HG03108 (cell line): ENCODE measurements around the gene CYREN.
"Not testable (repeated sequence)": the region's sequence is repeated elsewhere in the genome, so short reads cannot be mapped to it uniquely, and the experiment has no call there.

ENCODE experiments used
- ATAC-seq: cut with Tn5 transposase; IDR thresholded peaks from one replicate; pipeline ENCODE4 v1.9.1; 2021; ENCODE audit warnings: moderate library complexity; ENCODE audit not compliant: unreplicated experiment

CYREN gene

GRCh38 chr7:135179321-135179925 is 8.9 kb upstream of the CYREN start:
- ATAC-seq, result no peak

- no peak for ATAC-seq
Measured at GRCh38 chr7:135178364-135178763, 7.9 kb upstream of the CYREN start.

- ATAC-seq, result no peak
Measured at GRCh38 chr7:135177028-135177696, 6.7 kb upstream of the CYREN start.

GRCh38 chr7:135175931-135176330 is 5.4 kb upstream of the CYREN start:
- no peak for ATAC-seq

GRCh38 chr7:135174941-135175340 is 4.4 kb upstream of the CYREN start:
- no peak for ATAC-seq

- not testable (repeated sequence) for ATAC-seq
Measured at GRCh38 chr7:135173916-135174315, 3.4 kb upstream of the CYREN start.

GRCh38 chr7:135171581-135172291 is 1.2 kb upstream of the CYREN start:
- not testable (repeated sequence) for ATAC-seq

- ATAC-seq, result peak; percentile 25
Measured at GRCh38 chr7:135170998-135171481, 533 bp upstream of the CYREN start.

- ATAC-seq, result no peak
Measured at GRCh38 chr7:135169964-135170273, 588 bp downstream of the CYREN start.

GRCh38 chr7:135169141-135169963 is 1.2 kb downstream of the CYREN start:
- peak; percentile 32 for ATAC-seq

GRCh38 chr7:135168489-135169140 is 1.9 kb downstream of the CYREN start:
- ATAC-seq, result no peak

GRCh38 chr7:135168001-135168400 is 2.5 kb downstream of the CYREN start:
- no peak for ATAC-seq

- no peak for ATAC-seq
Measured at GRCh38 chr7:135167365-135167917, 3.1 kb downstream of the CYREN start.

- ATAC-seq, result no peak
Measured at GRCh38 chr7:135166338-135166990, 4.0 kb downstream of the CYREN start.

GRCh38 chr7:135165862-135166261 is 4.6 kb downstream of the CYREN start:
- ATAC-seq, result no peak

GRCh38 chr7:135164357-135165061 is 6.0 kb downstream of the CYREN start:
- no peak for ATAC-seq

- no peak for ATAC-seq
Measured at GRCh38 chr7:135162382-135163001, 8.0 kb downstream of the CYREN start.

- no peak for ATAC-seq
Measured at GRCh38 chr7:135161669-135162068, 8.8 kb downstream of the CYREN start.
